Measurements from ENCODE around the gene SPEM2.

The SPEM2 gene

DNA sequence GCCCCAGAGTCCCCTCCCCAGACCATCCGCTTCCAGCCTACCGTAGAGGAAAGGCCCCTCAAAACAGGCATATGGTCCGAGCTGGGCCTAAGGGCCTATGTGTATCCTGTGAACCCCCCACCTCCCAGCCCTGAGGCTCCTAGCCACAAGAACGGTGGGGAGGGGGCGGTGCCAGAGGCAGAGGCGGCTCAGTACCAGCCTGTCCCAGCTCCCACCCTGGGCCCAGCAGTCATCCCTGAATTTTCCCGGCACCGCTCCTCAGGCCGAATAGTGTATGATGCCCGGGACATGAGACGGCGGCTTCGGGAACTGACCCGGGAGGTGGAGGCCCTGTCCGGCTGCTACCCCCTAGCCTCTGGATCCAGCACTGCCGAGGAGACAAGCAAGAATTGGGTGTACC, 4.2 kb upstream of the SPEM2 start:
- no peak for DNase-seq (ENCODE audit: low read depth in 2 of 2)

DNA sequence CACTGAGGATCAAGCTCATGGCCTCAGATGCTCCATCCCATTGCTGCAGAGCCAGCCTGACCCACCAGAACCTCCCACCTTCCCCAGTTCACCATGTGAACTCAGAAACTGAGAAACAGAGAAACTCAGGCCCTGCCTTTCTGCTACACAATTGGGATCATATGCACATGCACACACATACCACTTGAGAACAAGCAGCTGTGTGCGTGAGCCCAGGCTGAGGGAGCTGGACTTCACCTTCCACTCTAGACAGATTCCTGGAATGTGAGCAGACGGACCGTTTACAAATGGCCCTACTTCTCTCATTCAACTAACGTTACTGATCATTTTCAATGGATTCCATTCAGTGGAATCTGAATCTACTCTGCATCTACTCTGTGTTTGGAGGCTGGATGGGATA, 1.7 kb upstream of the SPEM2 start:
- no peak for DNase-seq (ENCODE audit: low read depth in 2 of 2)

DNA sequence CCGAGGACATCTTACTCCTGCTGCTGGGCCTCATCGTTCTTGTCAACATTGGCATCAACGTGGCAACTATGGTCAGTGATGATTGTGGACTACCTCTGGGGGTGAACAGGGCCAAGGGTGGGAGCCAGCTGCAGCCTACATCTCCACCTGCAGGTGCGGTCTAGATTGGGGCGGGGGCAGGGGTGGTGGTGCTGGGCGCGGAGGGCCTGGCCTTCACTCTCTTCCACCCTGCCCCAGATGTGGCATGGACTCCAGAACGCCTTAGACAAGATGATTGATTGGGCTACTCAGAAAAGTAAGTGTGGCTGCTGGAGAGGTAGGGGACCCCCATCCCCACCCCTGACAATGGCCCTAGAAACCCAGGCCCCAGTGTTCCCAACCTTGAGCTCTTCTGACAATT, 340 bp downstream of the SPEM2 start:
- no peak for DNase-seq (ENCODE audit: low read depth in 2 of 2)

DNA sequence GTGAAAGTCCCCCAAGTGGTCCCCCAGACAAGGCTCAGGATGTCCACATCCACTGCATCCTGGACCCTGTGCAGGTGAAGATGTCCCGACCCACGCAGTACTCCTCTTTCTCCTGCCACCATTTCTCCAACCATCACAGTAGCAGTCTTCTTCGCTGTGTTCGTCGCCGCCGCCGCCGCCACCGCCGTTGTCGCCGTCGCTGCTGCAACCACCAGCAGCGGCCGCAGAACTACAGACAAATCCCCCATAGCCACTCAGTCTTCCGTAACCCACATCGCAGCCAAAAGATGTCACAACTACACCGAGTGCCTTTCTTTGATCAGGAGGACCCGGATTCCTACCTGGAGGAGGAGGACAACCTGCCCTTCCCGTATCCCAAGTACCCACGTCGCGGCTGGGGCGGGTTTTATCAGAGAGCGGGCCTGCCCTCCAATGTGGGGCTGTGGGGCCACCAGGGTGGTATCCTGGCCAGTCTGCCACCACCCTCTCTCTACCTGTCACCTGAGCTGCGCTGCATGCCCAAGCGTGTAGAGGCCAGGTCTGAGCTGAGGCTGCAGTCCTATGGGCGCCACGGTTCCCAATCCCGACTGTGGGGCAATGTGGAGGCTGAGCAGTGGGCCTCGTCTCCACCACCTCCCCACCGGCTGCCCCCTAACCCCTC, 917 bp downstream of the SPEM2 start:
- no peak for DNase-seq (ENCODE audit: low read depth in 2 of 2)

DNA sequence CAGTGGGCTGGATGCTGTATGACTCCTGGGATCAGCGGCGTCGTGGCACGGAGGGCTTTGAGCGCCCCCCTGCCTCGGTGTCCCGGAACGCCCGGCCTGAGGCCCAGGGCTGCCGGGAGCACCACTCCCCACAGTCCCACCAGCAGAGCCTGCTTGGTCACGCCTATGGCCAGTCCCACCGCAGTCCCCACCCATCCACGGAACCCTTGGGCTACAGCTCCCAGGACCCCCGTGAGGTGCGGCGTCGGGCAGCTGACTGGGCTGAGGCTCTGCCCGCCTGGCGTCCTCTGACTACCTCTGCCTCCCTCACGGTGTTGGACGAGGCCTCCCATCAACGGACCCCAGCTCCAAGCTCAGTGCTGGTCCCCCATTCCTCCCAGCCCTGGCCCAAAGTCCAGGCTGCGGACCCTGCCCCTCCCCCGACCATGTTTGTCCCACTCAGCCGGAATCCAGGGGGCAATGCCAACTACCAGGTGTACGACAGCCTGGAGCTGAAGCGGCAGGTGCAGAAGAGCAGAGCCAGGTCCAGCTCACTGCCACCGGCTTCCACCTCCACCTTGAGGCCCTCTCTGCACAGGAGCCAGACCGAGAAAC, 1.6 kb downstream of the SPEM2 start:
- no peak for DNase-seq (ENCODE audit: low read depth in 2 of 2)

DNA sequence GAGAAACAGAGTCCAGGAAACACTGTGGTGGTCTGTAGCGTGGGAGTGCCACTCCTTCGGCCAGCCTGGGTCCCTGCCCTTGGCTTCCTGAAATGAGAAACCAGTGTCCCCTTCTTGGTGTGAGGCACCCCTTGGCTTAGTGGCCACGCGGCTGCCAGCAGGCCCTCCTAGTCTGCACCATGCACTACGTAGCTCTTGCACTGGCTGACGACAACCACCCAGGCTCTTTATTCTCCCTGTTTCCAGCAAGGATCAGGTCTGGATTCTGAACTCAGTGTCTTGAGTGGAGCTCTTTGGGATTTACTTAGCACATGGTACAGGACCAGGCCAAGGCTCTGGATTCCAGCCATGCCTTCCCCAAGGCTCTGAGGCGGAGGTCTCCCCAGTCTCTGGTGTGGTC, 2.1 kb downstream of the SPEM2 start:
- DNase-seq (ENCODE audit: low read depth in 2 of 2): no peak

DNA sequence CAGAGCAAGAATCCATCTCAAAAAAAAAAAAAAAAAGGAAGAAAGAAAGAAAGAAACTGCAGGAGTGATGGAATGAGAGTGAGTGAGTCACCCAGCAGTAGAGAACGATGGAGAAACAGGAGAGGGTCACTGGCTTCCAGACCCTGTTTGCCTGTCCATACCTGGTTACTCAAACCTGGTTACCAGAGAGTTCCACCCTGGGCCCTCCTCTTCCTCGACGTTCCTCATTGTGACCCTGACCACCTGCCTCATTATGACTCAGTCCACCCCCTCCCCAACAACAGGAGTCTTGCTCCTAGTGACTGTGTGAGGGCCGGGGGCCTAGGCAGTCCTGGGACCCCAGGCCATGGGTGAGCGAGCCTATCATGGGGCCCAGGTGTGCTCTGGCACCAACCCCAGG, 3.1 kb downstream of the SPEM2 start, which contains the start of gene SPEM3:
Gene SPEM3, plus strand, starts transcription at position 301 of the 400 bp plus-strand sequence. Its CDS starts 46 bp downstream, at position 347.
- no peak for DNase-seq (ENCODE audit: low read depth in 2 of 2)

DNA sequence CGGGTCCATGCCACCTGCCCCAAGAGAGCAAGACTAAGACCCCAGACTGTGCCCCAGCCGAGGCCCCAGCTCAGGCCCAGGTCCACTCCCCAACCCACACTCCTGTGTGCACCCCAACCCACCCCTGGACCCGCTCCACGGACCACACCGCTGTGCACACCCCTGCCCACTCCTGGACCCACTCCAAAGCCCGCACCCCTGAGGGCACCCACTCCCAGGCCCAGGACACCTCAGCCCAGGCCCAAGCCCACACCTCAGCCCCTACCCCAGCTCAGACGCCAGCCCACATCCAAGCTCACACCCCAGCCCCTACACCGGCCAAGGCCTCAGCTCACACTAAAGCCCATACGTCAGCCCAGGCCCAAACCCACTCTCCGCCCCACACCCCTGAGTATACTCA, 4.3 kb downstream of the SPEM2 start:
- no peak for DNase-seq (ENCODE audit: low read depth in 2 of 2)

DNA sequence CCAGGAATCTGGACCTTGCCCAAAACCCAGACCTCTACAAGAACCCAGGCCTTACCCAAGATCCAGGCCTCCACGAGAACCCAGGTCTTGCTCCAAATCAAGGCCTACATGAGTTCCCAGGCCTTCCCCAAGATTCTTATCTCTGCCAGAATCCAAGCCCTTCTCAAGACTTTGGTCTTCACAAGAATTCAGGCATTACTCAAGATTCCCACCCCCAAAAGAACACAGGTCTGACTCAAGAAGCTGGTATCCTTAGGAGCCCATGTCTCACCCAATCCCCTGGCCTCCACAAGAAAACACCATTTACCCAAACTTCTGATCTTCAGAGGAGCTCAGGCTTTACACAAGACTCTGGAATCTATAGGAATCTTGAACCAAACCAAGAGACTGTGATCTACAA, 5.8 kb downstream of the SPEM2 start:
- DNase-seq (ENCODE audit: low read depth in 2 of 2): no peak

DNA sequence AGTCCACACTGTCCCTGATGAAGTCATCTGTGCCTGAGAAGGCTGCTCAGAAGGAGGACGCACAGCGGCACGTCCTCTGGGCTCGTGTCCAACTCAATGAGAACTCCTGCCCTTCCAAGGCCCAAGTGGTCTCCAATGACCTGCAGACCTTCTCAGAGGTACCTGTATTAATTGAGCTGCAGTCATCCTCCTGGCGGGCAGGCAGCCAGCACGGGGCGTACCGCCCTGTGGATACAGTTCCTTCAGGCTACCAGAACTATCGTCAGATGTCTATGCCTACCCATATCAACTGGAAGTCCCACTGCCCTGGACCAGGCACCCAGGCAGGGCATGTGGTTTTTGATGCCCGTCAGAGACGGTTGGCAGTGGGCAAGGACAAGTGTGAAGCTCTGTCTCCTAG, 6.9 kb downstream of the SPEM2 start:
- DNase-seq (ENCODE audit: low read depth in 2 of 2): no peak

DNA sequence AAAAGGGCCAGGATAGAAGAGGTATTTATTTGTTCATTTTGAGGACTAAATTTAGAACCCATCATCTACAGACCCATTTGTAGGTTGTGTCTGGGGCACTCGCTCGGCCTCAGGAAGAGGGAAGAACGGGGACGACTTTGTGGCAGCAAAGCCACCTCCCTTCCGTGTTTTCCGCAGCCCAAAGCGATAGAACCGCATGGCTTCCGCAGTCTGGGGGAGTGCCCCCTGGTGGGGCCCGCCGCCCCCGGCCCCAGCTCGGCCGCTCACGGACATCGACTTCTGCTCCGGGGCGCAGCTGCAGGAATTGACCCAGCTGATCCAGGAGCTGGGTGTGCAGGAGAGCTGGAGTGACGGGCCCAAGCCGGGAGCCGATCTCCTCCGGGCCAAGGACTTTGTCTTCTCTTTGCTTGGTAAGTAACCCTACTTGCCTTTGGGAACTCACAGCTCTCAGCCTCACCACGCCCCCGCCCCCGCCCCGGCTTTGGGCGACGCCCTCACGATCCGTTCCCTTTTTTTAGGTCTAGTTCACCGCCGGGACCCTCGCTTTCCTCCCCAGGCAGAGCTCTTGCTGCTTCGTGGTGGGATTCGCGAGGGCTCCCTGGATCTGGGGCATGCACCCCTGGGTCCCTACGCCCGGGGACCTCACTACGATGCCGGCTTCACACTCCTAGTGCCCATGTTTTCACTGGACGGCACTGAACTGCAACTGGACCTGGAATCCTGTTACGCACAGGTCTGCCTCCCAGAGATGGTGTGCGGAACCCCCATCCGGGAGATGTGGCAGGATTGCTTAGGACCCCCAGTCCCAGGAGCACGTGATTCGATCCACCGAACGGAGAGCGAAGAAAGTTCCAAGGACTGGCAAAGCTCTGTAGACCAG, 10.5 kb downstream of the SPEM2 start:
- peak; percentile 18 to 27 for DNase-seq (ENCODE audit: low read depth in 2 of 2)

DNA sequence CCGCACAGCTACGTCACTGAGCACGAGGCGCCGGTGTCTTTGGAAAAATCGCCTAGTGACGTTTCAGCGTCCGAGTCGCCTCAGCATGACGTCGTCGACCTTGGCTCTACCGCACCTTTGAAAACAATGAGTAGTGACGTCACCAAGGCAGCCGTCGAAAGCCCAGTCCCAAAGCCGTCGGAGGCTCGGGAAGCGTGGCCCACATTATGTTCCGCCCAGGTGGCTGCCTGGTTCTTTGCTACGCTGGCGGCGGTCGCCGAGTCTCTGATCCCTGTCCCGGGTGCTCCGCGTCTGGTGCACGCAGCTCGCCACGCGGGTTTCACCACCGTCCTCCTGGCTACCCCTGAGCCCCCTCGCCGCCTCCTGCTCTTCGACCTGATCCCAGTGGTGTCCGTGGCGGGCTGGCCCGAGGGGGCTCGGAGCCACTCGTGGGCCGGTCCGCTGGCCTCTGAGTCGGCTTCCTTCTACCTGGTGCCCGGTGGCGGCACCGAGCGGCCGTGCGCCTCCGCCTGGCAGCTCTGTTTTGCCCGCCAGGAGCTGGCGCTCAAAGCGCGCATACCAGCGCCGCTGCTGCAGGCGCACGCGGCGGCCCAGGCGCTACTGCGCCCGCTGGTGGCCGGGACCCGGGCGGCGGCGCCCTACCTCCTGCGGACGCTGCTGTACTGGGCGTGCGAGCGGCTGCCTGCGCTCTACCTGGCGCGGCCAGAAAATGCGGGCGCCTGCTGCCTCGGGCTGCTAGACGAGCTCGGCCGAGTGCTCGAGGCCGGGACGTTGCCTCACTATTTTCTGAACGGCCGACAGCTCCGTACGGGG, 11.3 kb downstream of the SPEM2 start:
- peak; percentile 53 to 65 for DNase-seq (ENCODE audit: low read depth in 2 of 2)

DNA sequence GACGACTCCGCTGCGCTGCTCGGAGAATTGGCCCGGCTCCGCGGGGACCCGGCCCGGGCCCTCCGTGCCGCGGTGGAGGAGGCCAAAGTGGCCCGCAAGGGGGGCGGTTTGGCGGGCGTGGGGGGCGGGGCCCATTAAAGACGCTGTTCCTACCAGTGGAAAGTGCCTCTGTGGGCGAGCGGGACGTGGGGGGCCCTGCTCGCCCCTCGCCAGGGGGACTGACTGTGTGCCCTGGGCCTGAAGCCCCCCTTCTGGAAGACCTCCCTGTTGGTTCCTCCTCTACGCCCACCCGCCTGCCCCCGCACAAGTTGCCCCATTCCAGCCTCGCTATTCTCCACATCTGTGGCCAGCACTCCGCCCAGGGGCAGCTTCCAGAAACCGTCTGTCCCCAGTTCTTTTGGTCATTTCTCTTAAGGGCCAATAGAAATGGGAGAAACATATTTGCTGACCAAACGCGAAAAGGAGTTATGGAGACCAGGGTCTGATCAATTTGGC, 12.0 kb downstream of the SPEM2 start:
- no peak for DNase-seq (ENCODE audit: low read depth in 2 of 2)

DNA sequence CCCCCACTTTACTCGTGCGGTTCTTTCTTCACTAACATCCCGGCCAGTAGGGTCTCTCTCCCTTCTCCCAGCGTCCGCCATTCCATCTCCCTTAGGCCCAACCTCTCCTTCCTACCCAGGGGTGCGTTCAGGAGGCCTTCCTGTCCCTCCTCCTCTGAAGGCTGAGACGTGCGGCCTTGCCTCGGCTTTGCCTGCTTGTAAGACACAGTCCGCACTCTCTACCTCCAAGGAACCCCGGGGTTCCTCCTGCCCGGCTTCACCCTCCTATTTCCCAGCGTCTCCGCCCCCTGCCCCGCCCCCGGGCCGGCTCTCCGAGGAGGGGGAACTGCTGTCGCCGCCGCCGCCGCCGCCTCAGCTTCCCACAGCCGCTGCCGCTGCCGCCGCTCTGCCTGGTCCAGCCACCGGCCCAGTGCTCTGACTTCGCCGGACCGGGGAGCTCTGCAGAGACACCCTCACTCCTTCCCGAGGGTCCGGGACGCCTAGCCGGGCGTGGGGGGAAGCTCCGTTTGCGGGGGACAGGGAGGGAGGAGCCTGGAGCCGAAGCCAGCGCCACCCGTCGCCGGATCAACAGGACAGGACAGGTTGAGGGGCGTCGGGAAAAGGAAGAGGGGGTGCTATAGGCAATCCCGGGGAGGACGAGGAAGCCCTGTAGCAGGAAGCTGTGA, 12.7 kb downstream of the SPEM2 start:
- peak; percentile 16 to 48 for DNase-seq (ENCODE audit: low read depth in 2 of 2)

DNA sequence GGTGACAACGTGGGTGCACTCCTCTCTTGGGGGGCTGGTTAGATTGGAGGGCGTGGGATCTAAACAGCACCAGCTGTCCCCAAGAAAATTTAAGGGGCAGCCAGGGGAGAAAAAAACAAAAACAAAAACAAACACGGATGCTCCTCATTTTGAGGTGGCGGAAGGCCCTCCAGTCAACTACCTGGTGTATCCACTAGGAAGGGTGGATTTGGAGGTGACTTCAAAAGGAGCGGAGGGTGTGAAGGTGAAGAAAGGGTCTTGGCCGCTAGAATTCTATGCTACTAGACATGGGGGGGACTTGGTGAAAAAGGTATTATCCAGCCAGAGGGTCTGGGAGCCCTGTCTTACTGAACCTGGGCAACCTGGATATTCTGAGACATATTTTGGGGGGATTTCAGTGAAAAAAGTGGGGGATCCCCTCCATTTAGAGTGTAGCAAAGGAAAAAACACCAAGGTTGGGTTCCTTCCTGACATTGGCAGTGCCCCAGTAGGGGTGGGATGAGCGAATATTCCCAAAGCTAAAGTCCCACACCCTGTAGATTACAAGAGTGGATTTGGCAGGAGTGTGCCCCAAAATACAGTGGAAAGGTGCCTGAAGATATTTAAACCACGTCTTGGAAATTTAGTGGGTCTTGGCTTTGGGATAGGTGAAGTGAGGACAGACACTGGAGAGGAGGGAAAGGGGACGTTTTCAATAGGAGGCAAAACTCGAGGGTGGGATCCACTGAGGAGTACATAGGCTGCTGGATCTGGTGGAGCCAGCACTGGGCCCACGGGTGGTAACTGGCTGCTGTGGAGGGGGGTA, 13.4 kb downstream of the SPEM2 start:
- DNase-seq (ENCODE audit: low read depth in 2 of 2): no peak

DNA sequence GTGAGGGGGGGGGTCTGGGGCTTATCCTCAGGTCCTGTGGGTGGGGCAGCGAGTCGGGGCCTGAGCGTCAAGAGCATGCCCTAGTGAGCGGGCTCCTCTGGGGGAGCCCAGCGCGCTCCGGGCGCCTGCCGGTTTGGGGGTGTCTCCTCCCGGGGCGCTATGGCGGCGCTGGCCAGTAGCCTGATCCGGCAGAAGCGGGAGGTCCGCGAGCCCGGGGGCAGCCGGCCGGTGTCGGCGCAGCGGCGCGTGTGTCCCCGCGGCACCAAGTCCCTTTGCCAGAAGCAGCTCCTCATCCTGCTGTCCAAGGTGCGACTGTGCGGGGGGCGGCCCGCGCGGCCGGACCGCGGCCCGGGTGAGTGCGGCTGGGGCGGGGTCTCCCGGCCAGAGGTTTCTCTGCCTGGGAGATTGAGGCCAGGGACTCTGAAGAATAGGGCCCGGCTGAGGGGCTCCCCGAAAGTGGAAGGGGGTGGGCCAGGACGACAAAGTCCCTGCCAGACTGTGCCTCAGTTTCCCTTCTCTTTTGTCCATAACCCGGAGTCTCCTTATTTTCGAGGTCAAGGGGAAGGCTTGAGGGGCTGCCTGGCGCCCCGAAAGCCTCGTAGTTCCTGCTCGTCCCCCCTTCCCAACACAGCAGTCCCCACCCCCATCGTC, 14.2 kb downstream of the SPEM2 start, which contains the start of gene FGF11:
Gene FGF11, plus strand, starts transcription at position 51 of the 651 bp plus-strand sequence. Its CDS starts 109 bp downstream, at position 160.
- no peak for DNase-seq (ENCODE audit: low read depth in 2 of 2)

DNA sequence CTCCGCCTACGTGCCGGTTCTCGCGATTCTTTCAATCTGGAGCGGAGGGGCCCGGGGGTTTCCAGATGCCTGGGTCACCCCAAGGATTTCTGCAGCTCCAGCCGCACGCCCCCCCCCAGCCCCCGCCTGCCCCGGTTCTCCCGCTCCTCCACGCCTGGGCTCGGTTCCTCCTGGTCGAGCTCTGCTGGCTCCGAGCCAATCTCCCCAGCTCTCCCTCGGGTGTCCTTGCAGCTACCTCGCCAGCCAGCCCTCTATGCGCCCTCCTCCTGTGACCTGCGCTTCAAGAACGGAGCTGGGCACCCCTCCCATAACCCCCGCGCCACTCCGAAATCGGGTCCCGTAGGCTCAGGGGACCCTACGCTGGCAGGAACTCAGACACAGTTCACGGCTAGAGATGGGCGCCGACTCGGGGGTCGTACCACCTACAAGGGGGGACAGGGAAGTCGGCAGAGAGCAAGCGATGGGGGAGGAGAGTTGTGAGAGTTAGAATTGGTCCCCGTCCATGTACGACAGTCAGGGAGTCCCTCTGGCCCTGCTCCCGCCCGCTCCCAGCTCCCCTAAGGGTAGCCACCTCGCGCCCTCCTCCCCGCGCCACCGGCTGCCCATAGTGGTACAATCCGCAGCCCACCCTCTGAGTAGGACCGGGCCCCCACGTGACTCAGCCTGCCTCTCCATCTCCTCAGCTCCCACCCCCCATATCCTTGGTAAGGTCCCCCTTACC, 14.9 kb downstream of the SPEM2 start:
- DNase-seq (ENCODE audit: low read depth in 2 of 2): no peak

DNA sequence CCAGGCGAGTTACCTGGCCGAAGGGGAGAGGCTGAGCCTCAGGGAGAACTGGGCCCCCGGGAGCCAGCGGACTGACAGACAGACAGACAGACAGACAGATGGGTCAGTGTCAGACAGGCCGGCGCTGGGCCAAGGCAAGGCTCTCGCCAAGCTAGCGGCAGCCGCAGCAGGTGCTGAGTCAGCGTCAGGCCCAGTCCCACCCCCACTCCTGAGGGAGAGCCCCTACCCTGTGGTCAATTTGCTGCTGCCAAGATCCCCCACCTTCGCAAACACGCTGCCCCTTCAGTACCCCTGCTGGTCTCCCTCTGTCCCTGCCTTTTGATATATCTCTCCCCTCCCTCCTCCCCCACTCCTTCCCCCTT, 15.4 kb downstream of the SPEM2 start:
- no peak for DNase-seq (ENCODE audit: low read depth in 2 of 2)

DNA sequence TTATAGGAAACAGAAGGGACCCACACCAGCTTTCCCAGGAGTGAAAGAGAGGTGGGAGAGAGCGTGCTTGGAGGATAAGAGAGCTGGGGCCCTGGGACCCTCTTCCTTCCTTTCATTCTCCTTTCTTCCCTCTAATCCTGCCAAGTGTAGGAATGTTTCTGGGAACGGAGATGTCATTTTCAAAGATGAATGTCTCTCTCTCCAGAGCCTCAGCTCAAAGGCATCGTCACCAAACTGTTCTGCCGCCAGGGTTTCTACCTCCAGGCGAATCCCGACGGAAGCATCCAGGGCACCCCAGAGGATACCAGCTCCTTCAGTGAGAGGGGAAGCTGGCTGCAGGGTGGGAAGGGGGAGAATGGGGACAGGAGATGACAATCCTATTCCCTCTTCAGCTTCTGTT, 15.8 kb downstream of the SPEM2 start:
- DNase-seq (ENCODE audit: low read depth in 2 of 2): no peak

Measured in stimulated activated CD4-positive, alpha-beta T cell treated with anti-CD3 and anti-CD28 coated beads, Interleukin-1b, Interleukin-23, amount 100 ng/mL, for 1 hour (primary cell).